ENCODE data around the gene AVPR1B. TPM values are rescaled to one million over a fixed set of nuclear protein-coding genes. Genes with fewer than 3 reads are reported as not detected.

AVPR1B gene
- total RNA-seq, 4 donors from 2014 or later: 0.47 TPM; not detected in 3

GRCh38 chr1:206116873-206117150, 376 bp downstream of the AVPR1B start:
- Histone ChIP-seq H3K27me3 (no peaks in the 10 kb centered on the region), H3K9me3 (peaks cover 0 to 12% (median 0%) of the 10 kb centered on the region in 4 donors), H3K36me3 (no peaks in the 10 kb centered on the region), H3K27ac (no peak overlapping the region), H3K4me1 (peaks cover 0 to 11% (median 2%) of the 10 kb centered on the region in 4 donors), H3K4me3 (peak overlapping the region in 2 of 4 donors; percentile 31 to 43)
- TF ChIP-seq POLR2A (IDR thresholded peaks at IDR 0.05) (no peak), CTCF (IDR thresholded peaks at IDR 0.05) (no peak)
- DNase-seq: no peak

DNA sequence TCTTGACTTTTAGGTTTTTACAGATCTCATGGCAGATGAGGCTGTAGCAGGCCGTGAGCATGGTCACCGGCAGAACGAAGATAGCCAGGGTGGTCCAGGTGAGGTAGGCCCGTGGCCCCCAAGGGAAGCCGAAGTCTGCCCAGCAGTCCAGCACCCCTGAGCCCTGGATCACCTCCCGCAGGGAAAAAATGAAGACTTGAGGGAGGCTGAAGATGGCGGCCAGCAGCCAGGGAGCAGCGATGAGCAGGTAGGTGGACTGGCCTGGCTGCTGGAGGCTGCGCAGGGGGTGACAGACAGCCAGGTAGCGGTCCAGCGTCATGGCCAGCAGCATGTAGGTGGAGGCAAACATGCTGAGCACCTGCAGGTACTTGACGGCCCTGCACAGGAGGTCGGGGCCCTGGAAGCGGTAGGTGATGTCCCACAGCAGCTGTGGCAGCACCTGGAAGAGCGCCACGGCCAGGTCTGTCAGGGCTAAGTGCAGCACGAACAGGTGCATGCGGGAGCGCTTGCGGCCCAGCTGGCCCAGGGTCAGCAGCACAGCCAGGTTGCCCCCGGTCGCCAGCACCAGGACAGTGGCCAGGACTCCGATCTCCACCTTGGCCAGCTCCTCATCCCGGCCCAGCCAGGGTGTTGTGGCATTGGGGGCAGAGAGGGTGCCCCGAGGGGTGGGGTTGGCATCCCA, 856 bp downstream of the AVPR1B start:
- Histone ChIP-seq H3K36me3 (no peaks in the 10 kb centered on the region), H3K4me3 (no peak overlapping the region), H3K27me3 (no peaks in the 10 kb centered on the region), H3K4me1 (peaks cover 0 to 11% (median 2%) of the 10 kb centered on the region in 4 donors), H3K27ac (no peak overlapping the region), H3K9me3 (peaks cover 0 to 8% (median 0%) of the 10 kb centered on the region in 4 donors)
- DNase-seq: no peak
- TF ChIP-seq POLR2A (IDR thresholded peaks at IDR 0.05) (no peak), CTCF (IDR thresholded peaks at IDR 0.05) (no peak)

GRCh38 chr1:206115791-206116190, 1.4 kb downstream of the AVPR1B start:
- Histone ChIP-seq H3K4me1 (peaks cover 0 to 11% (median 2%) of the 10 kb centered on the region in 4 donors), H3K27me3 (no peaks in the 10 kb centered on the region), H3K36me3 (no peaks in the 10 kb centered on the region), H3K27ac (no peak overlapping the region), H3K9me3 (peaks cover 0 to 2% (median 0%) of the 10 kb centered on the region in 4 donors), H3K4me3 (no peak overlapping the region)
- no peak for DNase-seq
- no peak for TF ChIP-seq POLR2A (IDR thresholded peaks at IDR 0.05)
- TF ChIP-seq CTCF (IDR thresholded peaks at IDR 0.05): no peak

DNA sequence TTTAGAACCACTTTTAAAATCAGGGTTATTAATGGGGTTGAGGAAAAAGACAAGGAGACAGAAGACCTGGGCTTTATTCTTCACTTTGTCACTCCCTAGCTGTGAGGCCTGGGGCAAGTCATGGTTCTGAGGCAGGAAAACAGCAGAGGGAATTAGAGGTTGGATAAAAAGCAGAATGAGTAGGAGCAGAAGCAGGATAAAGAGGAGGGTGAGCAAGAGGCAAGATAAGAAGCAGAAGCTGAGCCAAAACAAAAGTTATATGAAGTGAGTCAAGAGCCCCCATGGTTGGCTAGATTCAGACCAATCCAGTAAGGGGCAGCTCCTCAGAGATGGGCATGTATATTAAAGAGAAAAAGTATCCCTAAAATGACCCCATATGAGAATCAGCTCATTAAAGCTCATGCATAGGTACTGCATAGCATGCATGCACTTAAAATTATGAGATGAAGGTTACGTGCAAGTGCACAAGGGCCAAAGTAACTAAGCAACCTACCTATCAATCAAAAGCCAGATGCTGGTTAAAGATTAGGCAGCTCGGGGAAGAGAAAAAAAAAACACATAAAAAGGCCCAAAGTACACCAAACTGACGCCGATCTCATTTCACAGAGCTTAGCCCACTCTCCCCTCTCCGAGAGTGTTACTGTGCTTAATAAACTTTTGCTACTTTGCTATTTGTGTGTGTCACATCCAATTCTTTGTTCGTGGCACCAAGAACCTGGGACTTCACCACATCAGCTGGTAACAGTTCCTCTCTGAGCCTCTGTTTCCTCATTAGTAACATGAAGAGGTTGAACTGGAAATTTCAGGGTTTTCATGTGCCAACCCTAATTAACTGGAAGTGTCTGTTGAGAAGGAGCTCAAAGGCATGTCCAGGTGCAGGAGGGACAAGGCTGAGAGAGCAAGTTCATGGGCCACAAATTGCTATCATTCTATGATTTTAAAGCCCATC, 2.2 kb downstream of the AVPR1B start:
- H3K4me3 ChIP-seq: no peak overlapping the region
- no peaks in the 10 kb centered on the region for H3K27me3 ChIP-seq
- no peaks in the 10 kb centered on the region for H3K36me3 ChIP-seq
- H3K27ac ChIP-seq: no peak overlapping the region
- DNase-seq: no peak
- H3K4me1 ChIP-seq: peaks cover 0 to 11% (median 2%) of the 10 kb centered on the region in 4 donors
- TF ChIP-seq POLR2A (IDR thresholded peaks at IDR 0.05) (no peak), CTCF (IDR thresholded peaks at IDR 0.05) (no peak)
- no peaks in the 10 kb centered on the region for H3K9me3 ChIP-seq

DNA sequence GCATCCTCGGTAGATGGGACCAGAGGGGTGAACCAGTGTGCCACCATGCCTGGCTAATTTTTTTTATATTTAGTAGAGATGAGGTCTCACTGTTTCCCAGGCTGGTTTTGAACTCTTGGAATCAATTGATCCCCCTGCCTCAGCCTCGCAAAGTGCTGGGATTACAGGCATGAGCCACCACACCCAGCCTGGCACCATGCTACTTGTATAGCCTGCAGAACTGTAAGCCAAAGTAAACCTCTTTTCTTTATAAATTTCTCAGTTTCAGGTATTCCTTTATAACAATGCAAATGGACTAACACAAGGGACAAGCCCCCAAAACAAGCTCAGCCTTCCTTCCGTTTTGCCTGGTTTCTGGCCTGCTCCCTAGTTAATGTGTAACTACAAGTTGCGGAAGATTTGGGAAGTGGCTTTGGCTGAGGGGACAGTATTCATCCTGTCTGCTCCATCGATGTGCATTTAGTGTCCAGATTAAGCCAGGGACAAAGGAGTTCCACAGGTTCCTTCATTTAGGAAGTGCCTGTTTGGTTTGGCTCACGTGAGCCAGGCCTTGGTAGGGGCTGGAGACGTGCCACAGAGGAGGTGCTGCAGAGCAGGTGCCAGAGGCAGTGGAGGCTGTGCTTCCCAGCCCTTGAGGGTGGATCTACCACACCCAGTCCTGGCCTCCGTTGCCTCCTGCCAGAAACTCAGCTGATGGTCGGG, 4.4 kb downstream of the AVPR1B start:
- TF ChIP-seq CTCF (IDR thresholded peaks at IDR 0.05) (no peak), POLR2A (IDR thresholded peaks at IDR 0.05) (no peak)
- Histone ChIP-seq H3K9me3 (no peaks in the 10 kb centered on the region), H3K27ac (no peak overlapping the region), H3K27me3 (no peaks in the 10 kb centered on the region), H3K36me3 (no peaks in the 10 kb centered on the region), H3K4me1 (peaks cover 0 to 10% (median 1%) of the 10 kb centered on the region in 4 donors), H3K4me3 (no peak overlapping the region)
- peak in 2 of 3 donors; percentile 12 to 57 for DNase-seq

All from Peyer's patch (tissue), 4 donors.